Spleen (tissue), 11 donors: ENCODE results near the gene SNAP29. TPM values are rescaled to one million over a fixed set of nuclear protein-coding genes. Genes with fewer than 3 reads are reported as not detected.
"Not testable (repeated sequence)": the region's sequence is repeated elsewhere in the genome, so short reads cannot be mapped to it uniquely, and the experiment has no call there.

Experiments used
- DNase-seq: peaks from one replicate; pipeline ENCODE4 v3.0.0-alpha.2; 2020
- H3K27ac ChIP-seq, 8 donors: fragments of 200-600 bp; sonication (generic) in 7 of 8; 1 replicate in 4 of 8; 2 replicates in 4 of 8; pipeline versions ENCODE4 v1.5.0 to v1.8.0; 2016 to 2021; ENCODE audit warnings: inconsistent platforms in 4 of 8, mild to moderate bottlenecking in 4 of 8, moderate library complexity in 1 of 8
- H3K27me3 ChIP-seq, 7 donors: fragments of 200-600 bp; sonication (generic) in 6 of 7; replicated peaks in 1 of 7; 1 replicate in 4 of 7; 2 replicates in 3 of 7; pipeline versions ENCODE4 v1.5.0 to v1.8.0; 2016 to 2021; ENCODE audit warnings: inconsistent platforms in 3 of 7, mild to moderate bottlenecking in 1 of 7
- H3K36me3 ChIP-seq, 6 donors: fragments of 200-600 bp; sonication (generic) in 5 of 6; 1 replicate in 4 of 6; 2 replicates in 2 of 6; pipeline versions ENCODE4 v1.5.0 to v1.8.0; 2016 to 2021; ENCODE audit warnings: inconsistent platforms in 2 of 6
- H3K4me1 ChIP-seq, 6 donors: fragments of 200-600 bp; sonication (generic) in 5 of 6; 1 replicate in 3 of 6; 2 replicates in 3 of 6; pipeline versions ENCODE4 v1.5.0 to v1.8.0; 2016 to 2021; ENCODE audit warnings: inconsistent platforms in 3 of 6
- H3K4me3 ChIP-seq, 8 donors: fragments of 200-600 bp; sonication (generic) in 7 of 8; 1 replicate in 4 of 8; 2 replicates in 4 of 8; pipeline versions ENCODE4 v1.5.0 to v1.8.0; 2016 to 2021; ENCODE audit warnings: inconsistent platforms in 4 of 8, mild to moderate bottlenecking in 4 of 8, moderate library complexity in 2 of 8
- H3K9me3 ChIP-seq, 8 donors: fragments of 200-600 bp; sonication (generic) in 7 of 8; 1 replicate in 4 of 8; 2 replicates in 4 of 8; pipeline versions ENCODE4 v1.5.0 to v1.8.0; 2016 to 2021; ENCODE audit warnings: inconsistent platforms in 4 of 8
- CTCF ChIP-seq, 11 experiments: fragments of 200-600 bp in 7 of 11; fragments of 450-650 bp in 4 of 11; sonication (generic) in 4 of 11; IDR thresholded peaks in 8 of 11; conservative IDR thresholded peaks in 3 of 11; 1 replicate in 7 of 11; 2 replicates in 4 of 11; pipeline versions ENCODE4 v1.4.0 to v1.8.0; 2016 to 2021; ENCODE audit warnings: antibody characterized with exemption in 11 of 11, inconsistent platforms in 4 of 11, mild to moderate bottlenecking in 1 of 11
- POLR2A ChIP-seq, 3 donors: fragments of 450-650 bp; IDR thresholded peaks; one replicate each; pipeline ENCODE4 v1.5.1; 2017; ENCODE audit warnings: antibody characterized with exemption in 3 of 3, mild to moderate bottlenecking in 1 of 3
- POLR2AphosphoS5 ChIP-seq, 3 donors: sonication (generic); formaldehyde crosslinking; IDR thresholded peaks; one replicate each; pipeline ENCODE4 v1.5.1; 2017; ENCODE audit warnings: antibody characterized with exemption in 3 of 3
- WGBS, 5 donors: extraction: QIAGEN DNeasy Blood & Tissue Kit in 3 of 5; methylation state at CpG; one replicate each; pipeline versions ENCODE4 v1.1.5 to v1.1.7; 2013 to 2018; 5-methylcytosine and 5-hydroxymethylcytosine counted together
- intact Hi-C: fragments of 100-400 bp; cut with DNase I; formaldehyde crosslinking; loops from one replicate; pipeline ENCODE4 v1.15.0; 2023; ENCODE audit warnings: low total_unique reads
- polyA plus RNA-seq, 3 donors: library from polyadenylated mRNA; stranded (reverse); fragments of 200-250 nt; gene quantifications; one replicate each; pipeline ENCODE4 v1.2.1, GENCODE V29; 2013
- total RNA-seq, 7 donors: library from RNA; depleted of rRNA in 3 of 7; stranded (reverse); fragments of >200 nt in 3 of 7; fragmentation: NEBNext Ultra II Directional in 4 of 7; extraction: Animal tissue kit (Norgen Biotek cat#: 25700) in 4 of 7; gene quantifications; one replicate each; pipeline versions ENCODE4 v1.1.0 to v1.2.1, GENCODE V29; 2016 to 2021
- donor health status: healthy with polysubstance abuse.
- donor health status: DM: no; HTN: no; CAD: no; lungs with moderate emphysema.
- donor health status: DM: no; HTN: no; CAD: no.
- donor health status: Bipolar disorder and iron deficiency.
- donor health status: healthy.
- donor health status: DM: no; HTN: no; CAD: no.
- donor health status: DM: yes; HTN: yes; CAD: no.

Gene SNAP29
- total and polyA plus RNA-seq, 10 donors = 13.7 to 33.5 (median 23.8) TPM

DNA sequence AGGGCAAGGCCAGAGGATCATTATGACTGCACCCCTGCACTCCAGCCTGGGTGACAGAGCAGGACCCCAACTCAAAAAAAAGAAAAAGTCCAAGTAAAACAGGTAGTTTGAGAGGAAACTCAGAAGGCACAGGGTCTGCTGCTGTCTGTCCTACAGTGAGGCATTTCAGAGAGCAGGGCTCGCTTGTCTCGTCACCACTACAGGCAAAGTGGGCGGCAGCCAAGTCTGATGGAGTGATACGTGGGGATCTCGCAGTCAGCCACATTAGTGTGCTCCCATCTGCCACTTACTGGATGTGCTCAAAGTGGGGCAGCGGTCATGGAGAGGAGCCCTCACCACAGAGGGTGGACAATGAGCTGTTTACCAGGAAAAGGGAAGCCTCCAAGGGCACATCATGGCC lies 42.2 kb upstream of the SNAP29 start:
- 83 to 96% (median 90%) methylated on average over 6 of the region's 6 CpGs for WGBS, 5 donors
- DNase-seq = no peak
- Histone ChIP-seq H3K27me3 (no peaks in the 10 kb centered on the region), H3K9me3 (no peaks in the 10 kb centered on the region), H3K4me1 (no peaks in the 10 kb centered on the region), H3K4me3 (no peak overlapping the region), H3K27ac (peak overlapping the region in 1 of 8 donors; percentile 34), H3K36me3 (peaks cover 3 to 100% (median 78%) of the 10 kb centered on the region in 6 donors)
- no peak for TF ChIP-seq POLR2A (IDR thresholded peaks at IDR 0.05)
- TF ChIP-seq POLR2AphosphoS5 (IDR thresholded peaks at IDR 0.05) = no peak
- intact Hi-C loops = no loop called here

DNA sequence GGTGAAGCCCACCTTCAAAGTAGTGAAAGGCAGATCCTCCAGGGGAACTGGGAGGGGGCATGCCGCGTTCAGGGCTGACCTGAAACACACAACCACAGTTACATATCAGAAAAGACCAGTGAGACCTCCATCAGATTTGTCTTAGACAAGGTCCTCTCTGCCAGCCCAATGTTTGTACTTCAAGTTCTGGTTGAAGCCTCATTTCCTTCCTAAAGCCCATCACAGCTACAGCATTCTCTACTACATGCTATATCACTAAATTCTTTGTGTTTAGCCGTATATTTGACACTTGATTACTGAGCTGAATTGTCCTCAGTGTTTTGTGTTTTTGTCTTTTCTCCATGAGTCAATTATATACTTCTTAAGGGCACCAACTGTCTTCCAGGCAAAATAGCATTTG lies 40.3 kb upstream of the SNAP29 start:
- no peaks in the 10 kb centered on the region for H3K4me1 ChIP-seq
- no peaks in the 10 kb centered on the region for H3K27me3 ChIP-seq
- TF ChIP-seq POLR2A (IDR thresholded peaks at IDR 0.05) = no peak
- no peak overlapping the region for H3K4me3 ChIP-seq
- peaks cover 3 to 100% (median 74%) of the 10 kb centered on the region in 6 donors for H3K36me3 ChIP-seq
- no peak overlapping the region for H3K27ac ChIP-seq
- intact Hi-C loops = no loop called here
- 93 to 97% (median 94%) methylated on average over 3 of the region's 3 CpGs for WGBS, 5 donors
- DNase-seq = no peak
- no peaks in the 10 kb centered on the region for H3K9me3 ChIP-seq

DNA sequence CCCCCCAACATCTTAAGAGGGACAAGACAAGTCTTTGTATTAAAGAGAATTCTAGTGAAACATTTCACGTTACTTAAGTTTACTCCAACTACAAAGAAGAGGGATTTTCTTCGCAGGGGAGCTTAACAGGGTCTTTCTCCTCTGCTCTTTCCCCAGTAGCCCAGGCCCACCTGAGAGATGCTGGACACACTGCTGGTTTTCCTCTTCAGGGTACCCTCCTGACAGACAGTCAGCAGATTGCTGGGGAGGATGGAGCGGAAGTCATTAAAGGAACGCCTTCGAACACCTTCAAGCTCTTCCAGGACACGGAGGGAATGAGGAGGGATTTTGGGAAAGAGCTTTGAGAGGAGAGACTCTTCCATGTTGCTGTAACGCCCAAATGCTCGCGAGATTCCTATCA lies 39.3 kb upstream of the SNAP29 start:
- TF ChIP-seq POLR2A (IDR thresholded peaks at IDR 0.05) (no peak), POLR2AphosphoS5 (IDR thresholded peaks at IDR 0.05) (no peak), CTCF (IDR thresholded peaks at IDR 0.05 in 8 of 11, conservative IDR thresholded peaks at IDR 0.05 in 3 of 11) (no peak)
- H3K27me3 ChIP-seq = no peaks in the 10 kb centered on the region
- H3K27ac ChIP-seq = no peak overlapping the region
- 92 to 98% (median 98%) methylated on average over 9 of the region's 9 CpGs for WGBS, 5 donors
- peaks cover 3 to 100% (median 77%) of the 10 kb centered on the region in 6 donors for H3K36me3 ChIP-seq
- no peaks in the 10 kb centered on the region for H3K4me1 ChIP-seq
- H3K9me3 ChIP-seq = no peaks in the 10 kb centered on the region
- no peak overlapping the region for H3K4me3 ChIP-seq
- DNase-seq = no peak
- intact Hi-C loops = no loop called here

- H3K27ac ChIP-seq, H3K27me3 ChIP-seq, intact Hi-C loops, DNase-seq, H3K9me3 ChIP-seq, H3K4me3 ChIP-seq, H3K4me1 ChIP-seq: not testable (repeated sequence)
- H3K36me3 ChIP-seq = peaks cover 3 to 100% (median 69%) of the 10 kb centered on the region in 6 donors
- WGBS, 5 donors = 91 to 99% (median 96%) methylated on average over 8 of the region's 8 CpGs
Observed at GRCh38 chr22:20821717-20822239, 37.0 kb upstream of the SNAP29 start.

- DNase-seq = no peak
- intact Hi-C loops = no loop called here
- WGBS, 5 donors = 96 to 99% (median 96%) methylated on average over 5 of the region's 5 CpGs
Observed at GRCh38 chr22:20822240-20822639, 36.6 kb upstream of the SNAP29 start.

More at GRCh38 chr22:20822240-20822639, 36.6 kb upstream of the SNAP29 start:
- no peak overlapping the region for H3K4me3 ChIP-seq
- H3K4me1 ChIP-seq = no peaks in the 10 kb centered on the region
- TF ChIP-seq POLR2AphosphoS5 (IDR thresholded peaks at IDR 0.05) (no peak), CTCF (IDR thresholded peaks at IDR 0.05 in 8 of 11, conservative IDR thresholded peaks at IDR 0.05 in 3 of 11) (no peak), POLR2A (IDR thresholded peaks at IDR 0.05) (no peak)
- H3K27ac ChIP-seq = no peak overlapping the region
- H3K9me3 ChIP-seq = no peaks in the 10 kb centered on the region
- peaks cover 3 to 100% (median 64%) of the 10 kb centered on the region in 6 donors for H3K36me3 ChIP-seq
- H3K27me3 ChIP-seq = no peaks in the 10 kb centered on the region
